ENCODE measurements around the gene MYCN.

DNA sequence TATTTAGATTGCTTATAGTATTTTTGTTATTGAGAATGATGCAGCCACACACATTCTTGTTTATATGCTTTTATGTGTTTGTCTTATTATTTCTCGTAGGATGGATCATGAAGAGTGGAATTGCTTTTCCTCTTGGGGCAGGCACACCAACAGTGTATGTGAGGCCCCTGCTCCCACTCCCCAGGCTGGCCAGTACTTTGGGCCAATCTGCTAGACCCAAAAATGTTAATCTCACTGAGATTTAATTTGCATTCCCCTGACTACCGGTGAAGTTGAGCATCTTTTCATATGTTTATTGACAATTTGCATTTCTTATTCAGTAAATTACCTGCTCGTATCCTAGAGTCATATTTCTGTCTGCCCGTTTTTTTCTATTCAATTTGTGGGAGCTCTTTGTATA, 4.7 kb upstream of the MYCN start:
- TF ChIP-seq, protein P1, sequence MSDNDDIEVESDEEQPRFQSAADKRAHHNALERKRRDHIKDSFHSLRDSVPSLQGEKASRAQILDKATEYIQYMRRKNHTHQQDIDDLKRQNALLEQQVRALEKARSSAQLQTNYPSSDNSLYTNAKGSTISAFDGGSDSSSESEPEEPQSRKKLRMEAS (CRISPR knock-in tag; IDR thresholded peaks at IDR 0.05), result no peak
- TF ChIP-seq NR2C2 (CRISPR knock-in tag; IDR thresholded peaks at IDR 0.05), result no peak

Measured in WTC11 (cell line).